Muscle of arm (tissue), 12 donors: ENCODE measurements around the gene MFAP1. TPM values are rescaled to one million over a fixed set of nuclear protein-coding genes. Genes with fewer than 3 reads are reported as not detected.
"Not testable (repeated sequence)": the region's sequence is repeated elsewhere in the genome, so short reads cannot be mapped to it uniquely, and the experiment has no call there.

Experiments used
- DNase-seq: peaks from one replicate; pipeline ENCODE4 v3.0.0-alpha.2; 2013
- polyA plus RNA-seq, 12 donors: library from polyadenylated mRNA; unstranded; fragments of 120-200 nt; gene quantifications; one replicate each; pipeline ENCODE4 v1.2.1, GENCODE V29; 2013; ENCODE audit not compliant: insufficient read length in 12 of 12

MFAP1 gene
- polyA plus RNA-seq, 12 donors, result 28.4 to 45.2 (median 34.9) TPM; not detected in 1

DNA sequence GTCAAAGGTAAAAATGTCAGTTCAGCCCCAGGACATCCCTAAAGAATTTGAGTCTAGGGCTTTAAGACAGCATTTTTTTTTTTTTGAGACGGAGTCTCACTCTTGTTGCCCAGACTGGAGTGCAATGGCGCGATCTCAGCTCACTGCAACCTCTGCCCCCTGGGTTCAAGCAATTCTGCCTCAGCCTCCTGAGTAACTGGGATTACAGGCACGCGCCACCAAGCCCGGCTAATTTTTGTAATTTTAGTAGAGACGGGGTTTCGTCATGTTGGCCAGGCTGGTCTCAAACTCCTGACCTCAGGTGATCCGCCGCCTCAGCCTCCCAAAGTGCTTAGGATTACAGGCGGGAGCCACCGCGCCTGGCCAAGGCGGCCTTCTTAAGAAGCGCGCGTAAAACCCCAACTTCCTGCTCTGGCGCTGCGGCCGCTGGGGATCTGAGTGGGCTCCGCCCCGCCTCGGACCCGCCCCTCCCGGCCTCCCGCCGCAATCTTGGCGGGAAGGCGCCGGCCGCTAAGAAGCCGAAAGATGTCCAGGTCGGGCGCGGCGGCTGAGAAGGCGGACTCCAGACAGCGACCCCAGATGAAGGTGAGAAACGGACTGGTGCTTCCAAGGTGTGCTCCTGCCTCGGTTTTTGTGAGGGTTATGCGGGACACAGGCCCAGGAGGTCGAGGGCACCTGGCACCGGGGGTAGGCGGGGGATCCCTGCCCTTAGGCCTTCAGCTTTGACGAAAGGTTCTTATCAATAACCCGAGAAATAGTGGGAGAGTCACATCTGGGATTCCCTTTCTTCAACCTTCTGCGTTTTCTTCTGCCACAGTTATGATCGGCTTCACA, 2.2 kb upstream of the MFAP1 start, which contains the start of gene WDR76:
Gene WDR76 (plus strand): TSS at position 495 of the 834 bp plus-strand sequence. CDS start 31 bp downstream, at position 526.
- DNase-seq, result peak; percentile 78

- no peak for DNase-seq
Measured at GRCh38 chr15:43826029-43826507, 1.6 kb upstream of the MFAP1 start.

DNA sequence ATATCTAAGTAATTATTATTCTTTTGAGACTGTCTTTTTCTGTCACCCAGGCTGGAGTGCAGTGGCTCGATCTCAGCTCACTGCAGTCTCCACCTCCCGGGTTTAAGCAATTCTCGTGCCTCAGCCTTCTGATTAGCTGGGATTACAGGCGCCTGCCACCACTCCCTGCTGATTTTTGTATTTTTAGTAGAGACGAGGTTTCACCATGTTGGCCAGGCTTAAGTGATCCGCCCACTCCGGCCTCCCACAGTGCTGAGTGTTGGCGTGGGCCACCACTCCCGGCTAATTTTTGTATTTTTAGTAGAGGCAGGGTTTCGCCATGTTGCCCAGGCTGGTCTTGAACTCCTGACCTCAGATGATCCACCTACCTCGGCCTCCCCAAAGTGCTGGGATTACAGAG, 815 bp upstream of the MFAP1 start:
- DNase-seq, result not testable (repeated sequence)

- no peak for DNase-seq
Measured at GRCh38 chr15:43821505-43821904, 3.0 kb downstream of the MFAP1 start.

GRCh38 chr15:43815064-43815463, 9.4 kb downstream of the MFAP1 start:
- not testable (repeated sequence) for DNase-seq

DNA sequence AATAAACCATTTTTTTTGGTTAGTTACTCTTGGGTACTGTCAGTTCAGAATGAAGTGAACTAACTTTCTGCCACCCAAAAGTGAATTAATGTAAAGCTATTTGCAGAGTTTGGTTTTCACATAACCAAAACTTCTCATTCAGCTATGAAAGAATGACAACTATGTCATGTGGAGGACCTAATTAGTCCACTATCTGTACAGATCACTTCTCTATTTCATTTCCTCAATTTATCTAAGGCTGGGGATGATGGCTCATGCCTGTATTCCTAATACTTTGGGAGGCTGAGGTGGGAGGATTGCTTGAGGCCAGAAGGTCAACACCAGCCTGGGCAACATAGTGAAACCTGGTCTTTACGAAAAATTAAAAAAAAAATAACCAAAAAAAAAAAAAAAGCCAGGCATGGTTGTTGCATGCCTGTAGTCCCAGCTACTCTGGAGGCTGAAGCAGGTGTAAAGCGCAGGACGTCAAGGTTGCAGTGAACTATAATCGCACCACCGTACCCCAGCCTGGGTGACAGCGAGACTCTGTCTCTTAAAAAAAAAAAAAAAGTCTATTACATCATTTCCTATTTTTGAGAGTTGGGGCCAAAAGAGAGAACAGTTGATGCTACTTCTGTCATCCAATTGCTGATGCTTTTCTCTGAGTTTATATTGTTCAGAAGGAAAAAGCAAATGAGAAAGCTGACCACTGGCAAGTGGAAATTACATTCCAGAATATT, 15.4 kb downstream of the MFAP1 start:
- no peak for DNase-seq

DNA sequence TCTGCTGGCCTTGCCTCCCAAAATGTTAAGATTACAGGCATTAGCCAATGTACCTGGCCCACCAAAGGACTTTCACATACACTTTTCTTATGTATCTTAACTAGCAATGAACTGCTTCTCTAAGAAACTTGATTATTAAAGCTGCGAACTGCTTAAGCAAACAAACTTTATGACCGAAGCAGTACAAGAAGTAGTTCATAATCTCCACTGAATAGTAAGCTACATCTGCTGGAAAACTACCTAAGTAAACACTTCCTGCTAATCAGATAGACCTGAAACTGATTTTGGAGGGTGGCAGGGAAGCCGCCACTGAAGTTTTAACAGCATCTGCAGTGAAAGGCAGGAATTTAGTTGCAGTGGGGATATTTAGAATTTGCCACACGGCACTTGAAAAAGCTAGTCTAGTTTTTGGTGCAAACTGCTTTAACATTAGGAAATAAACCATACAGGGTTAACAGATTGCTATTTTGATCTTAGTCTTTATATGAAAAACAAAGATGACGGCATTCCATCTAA, 16.0 kb downstream of the MFAP1 start:
- no peak for DNase-seq

DNA sequence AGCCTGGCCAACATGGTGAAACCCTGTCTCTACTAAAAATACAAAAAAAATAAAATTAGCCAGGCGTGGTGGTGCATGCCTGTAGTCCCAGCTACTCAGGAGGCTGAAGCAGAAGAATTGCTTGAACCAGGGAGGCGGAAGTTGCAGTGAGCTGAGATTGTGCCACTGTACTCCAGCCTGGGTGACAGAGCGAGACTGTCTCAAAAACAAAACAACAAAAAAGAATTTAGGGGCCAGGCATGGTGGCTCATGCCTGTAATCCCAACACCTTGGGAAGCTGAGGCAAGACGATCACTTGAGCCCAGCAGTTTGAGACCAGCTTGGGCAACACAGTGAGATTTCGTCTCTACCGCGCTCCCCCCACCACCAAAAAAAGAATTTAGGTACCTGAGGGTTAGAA, 21.8 kb downstream of the MFAP1 start:
- DNase-seq, result not testable (repeated sequence)

DNA sequence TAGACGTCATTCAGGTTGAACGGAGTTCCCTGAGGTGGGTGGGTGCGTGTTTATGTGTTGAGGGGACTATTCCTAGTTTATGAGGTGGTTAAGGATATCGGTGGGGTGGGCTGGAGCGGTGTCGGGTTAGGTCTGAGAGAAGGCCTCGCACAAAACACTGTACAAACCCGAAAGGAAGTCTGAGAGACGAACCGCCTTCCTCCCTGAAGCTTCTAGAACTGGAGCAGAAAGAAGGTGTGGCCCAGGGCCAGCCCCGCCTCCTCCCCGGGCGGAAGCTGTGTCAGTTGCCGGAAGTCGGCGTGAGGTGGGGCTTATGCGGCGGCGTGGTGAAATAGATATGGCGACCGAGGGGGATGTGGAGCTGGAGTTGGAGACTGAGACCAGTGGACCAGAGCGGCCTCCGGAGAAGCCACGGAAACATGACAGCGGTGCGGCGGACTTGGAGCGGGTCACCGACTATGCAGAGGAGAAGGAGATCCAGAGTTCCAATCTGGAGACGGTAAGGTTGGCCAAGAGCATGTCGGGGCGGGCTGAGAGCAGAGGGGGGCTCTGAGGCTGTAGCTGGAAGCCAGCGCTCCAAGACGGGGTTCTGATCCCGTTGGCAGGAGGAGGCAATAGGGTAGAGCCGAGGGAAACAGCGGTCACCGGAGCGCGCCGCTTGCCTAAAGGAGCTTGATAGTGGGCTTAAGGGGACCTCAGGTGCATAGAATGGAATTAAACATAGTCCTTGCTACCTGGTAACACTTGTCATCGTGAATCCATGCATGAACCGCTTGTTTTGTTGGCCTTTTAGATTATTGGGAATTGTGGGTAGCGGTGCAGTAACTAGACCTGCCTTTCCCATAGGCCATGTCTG, 24.0 kb downstream of the MFAP1 start, which contains the start of gene HYPK:
Gene HYPK (plus strand): TSS at position 314 of the 856 bp plus-strand sequence. CDS start 24 bp downstream, at position 338.
- peak; percentile 96 for DNase-seq

- DNase-seq, result no peak
Measured at GRCh38 chr15:43799945-43800285, 24.6 kb downstream of the MFAP1 start, which contains the start of gene SERINC4. Gene SERINC4 (minus strand): TSS chr15:43800220. CDS start chr15:43799986, 234 bp downstream.

DNA sequence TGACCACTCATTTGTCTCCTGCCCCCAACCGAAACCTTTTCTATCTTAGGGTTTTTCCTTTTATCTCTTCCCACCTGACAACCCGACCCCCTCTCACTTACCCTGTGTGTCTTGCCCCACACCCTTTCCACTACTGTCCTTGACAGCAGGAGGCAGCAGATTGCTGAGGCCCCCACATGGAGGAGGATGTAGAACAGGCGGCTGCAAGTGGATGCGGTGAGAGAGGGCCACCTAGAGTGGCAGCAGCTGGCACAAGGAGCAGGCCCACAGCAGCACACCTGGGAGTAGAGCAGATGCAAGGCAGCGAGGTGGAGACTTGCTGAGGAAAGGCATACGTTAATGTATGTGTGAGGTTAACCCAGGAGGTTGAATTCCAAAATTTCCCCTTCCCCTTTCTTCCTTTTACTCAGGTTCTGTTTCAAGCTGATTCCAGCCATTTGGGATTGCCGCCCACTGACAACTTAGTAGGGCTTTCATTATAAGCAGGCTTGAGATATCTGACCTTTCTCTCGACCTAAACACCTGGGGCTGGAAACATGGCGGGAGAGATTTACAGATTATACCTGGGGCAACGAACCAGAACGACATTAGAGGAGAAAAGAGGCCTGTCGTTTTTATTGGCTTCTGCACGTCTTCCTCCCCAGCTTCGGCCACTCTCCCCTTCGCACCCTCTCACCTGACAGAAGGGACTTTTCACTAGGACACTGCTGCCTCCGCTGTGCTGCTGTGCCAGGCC, 25.1 kb downstream of the MFAP1 start:
- DNase-seq, result no peak

DNA sequence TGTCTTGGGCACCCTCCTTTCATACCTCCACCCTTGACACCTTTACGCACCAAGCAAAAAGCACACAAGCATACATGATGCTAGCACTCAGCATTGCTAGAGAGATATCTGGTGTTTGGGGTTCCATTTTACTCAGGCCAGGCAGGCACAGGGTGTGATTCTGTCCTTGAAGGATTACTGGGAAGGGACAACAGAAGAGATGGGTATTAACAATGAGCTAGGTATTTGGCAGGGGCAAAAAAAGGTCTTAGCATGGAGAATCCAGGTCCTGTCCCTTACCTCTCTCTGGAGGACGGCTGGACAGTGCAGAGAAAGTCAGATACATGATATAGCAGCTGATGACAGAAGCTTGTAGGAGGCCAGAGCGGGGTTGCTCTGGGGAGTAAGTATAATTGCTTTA, 27.9 kb downstream of the MFAP1 start:
- no peak for DNase-seq

GRCh38 chr15:43795997-43796396, 28.5 kb downstream of the MFAP1 start:
- no peak for DNase-seq

DNA sequence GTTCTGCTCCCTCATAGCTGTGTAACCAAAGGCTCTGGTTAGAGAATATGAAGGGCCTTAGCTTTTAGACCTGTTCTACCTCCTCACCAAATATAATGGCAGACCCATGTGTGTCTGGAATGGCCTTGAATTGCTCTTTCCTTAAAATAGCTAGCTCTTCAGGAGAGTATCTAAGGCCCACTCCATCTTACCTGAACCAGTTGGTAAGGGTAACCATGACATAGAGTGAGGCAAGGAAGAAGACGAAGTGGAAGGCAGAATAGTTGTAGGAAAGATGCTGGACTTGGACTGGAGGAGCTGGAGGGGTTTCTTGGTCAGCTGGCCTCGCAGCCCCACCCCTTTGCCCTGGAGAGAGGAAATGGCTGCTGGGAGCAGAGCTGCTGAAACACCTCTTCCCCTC, 29.3 kb downstream of the MFAP1 start:
- DNase-seq, result no peak

DNA sequence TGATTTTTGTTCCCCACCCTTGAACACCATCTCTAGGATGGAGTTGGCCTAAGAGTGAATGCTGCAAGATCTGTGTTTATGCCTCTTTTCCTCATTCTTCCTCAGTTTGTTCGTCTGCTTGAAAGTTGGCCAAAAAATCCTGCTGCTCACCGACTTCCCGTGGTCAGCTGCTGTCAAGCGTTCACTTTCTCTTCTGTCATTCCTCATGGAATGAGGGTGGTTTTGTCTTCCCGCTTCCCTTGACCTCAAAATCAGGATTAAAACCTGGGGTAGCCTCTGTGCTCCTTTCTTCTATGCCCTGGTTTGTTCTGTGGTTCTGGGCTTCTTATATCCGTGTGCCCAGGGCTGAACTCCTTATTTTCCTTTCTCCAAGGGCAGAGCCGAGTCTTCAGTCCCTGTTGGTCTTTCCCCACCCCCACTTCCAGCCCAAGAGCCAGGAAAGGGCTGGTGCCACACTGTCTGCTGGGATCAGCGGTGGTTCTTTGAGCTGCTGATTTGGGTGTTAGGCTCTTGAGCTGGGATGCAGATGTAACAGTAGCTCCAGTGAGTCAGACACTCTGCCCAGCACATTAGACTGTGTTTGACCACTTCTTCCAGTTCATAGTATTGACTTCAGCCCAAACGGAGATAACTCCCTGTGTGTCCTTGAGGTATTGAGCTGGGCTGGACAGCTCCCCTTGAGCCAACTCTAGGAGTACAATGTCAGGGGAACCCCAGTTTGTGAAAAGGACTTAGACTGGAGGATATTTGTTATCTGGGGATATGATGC, 30.0 kb downstream of the MFAP1 start:
- no peak for DNase-seq

DNA sequence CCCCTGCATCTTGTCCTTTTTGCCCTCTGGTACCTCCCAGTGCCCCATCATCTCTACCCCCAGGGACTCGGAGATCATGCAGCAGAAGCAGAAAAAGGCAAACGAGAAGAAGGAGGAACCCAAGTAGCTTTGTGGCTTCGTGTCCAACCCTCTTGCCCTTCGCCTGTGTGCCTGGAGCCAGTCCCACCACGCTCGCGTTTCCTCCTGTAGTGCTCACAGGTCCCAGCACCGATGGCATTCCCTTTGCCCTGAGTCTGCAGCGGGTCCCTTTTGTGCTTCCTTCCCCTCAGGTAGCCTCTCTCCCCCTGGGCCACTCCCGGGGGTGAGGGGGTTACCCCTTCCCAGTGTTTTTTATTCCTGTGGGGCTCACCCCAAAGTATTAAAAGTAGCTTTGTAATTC, 30.8 kb downstream of the MFAP1 start:
- no peak for DNase-seq

- DNase-seq, result peak; percentile 38
Measured at GRCh38 chr15:43792761-43793476, 31.6 kb downstream of the MFAP1 start.

DNA sequence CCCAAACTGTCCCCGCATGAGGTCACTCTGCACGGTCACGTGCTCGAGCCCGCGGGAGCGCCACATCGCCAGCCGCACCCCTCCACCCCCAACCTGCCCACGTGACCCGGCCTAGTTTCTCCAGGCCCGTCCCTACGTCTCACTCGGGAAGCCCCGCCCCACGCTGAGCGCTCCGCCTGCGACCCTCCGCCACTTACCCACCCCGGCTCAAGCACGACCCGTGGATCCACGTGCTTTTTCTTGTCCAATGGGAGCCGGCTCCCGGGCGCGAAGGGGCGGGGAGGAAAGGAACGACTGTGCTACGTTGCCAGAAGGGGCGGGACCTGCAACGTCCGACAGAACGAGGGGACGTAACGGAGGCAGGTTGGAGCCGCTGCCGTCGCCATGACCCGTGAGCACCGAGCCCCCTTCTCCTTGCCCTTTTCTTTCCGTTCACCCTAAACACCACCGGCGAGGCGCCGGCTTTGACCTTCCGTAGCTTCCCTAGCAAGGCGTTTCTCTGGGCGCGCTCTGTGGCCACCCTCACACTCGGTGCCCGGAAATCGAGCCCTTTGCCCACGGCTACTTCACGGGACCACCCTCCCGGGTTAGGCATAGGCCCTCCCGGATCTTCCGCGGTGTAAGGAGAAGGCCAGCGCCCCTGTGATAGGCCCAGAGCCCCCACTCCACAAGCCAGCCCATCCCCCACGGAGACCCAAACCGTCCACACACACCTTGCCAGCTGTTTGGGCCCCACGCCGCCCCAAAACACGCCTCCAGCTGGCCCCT, 32.3 kb downstream of the MFAP1 start, which contains the start of gene SERF2:
Gene SERF2 (plus strand): TSS at position 328 of the 768 bp plus-strand sequence. CDS start 57 bp downstream, at position 385.
- DNase-seq, result peak; percentile 100
